Inflammatory macrophage treated with lipopolysaccharide for 4 hours (primary cell): ENCODE measurements around the gene ITPK1.

ENCODE experiments used
- DNase-seq: peaks from one replicate; pipeline ENCODE4 v3.0.0-alpha.2; 2020

The ITPK1 gene

GRCh38 chr14:92930737-92931602, 184.8 kb downstream of the ITPK1 start:
- DNase-seq, result no peak

- DNase-seq, result no peak
Measured at GRCh38 chr14:92929689-92930608, 185.8 kb downstream of the ITPK1 start.

- DNase-seq, result no peak
Measured at GRCh38 chr14:92928961-92929688, 186.6 kb downstream of the ITPK1 start.

- DNase-seq, result no peak
Measured at GRCh38 chr14:92928258-92928629, 187.5 kb downstream of the ITPK1 start.

- no peak for DNase-seq
Measured at GRCh38 chr14:92927349-92928257, 188.1 kb downstream of the ITPK1 start.

GRCh38 chr14:92926931-92927330, 188.8 kb downstream of the ITPK1 start:
- no peak for DNase-seq

- no peak for DNase-seq
Measured at GRCh38 chr14:92926180-92926845, 189.4 kb downstream of the ITPK1 start.

- no peak for DNase-seq
Measured at GRCh38 chr14:92925446-92925845, 190.3 kb downstream of the ITPK1 start.

GRCh38 chr14:92924247-92924646, 191.5 kb downstream of the ITPK1 start:
- no peak for DNase-seq

- DNase-seq, result no peak
Measured at GRCh38 chr14:92923744-92924103, 192.0 kb downstream of the ITPK1 start.

- peak; percentile 40 for DNase-seq
Measured at GRCh38 chr14:92922883-92923743, 192.6 kb downstream of the ITPK1 start, which contains the start of gene CHGA. CHGA (plus strand) TSS chr14:92923150; CDS start chr14:92923360, 210 bp downstream.

- no peak for DNase-seq
Measured at GRCh38 chr14:92922155-92922735, 193.5 kb downstream of the ITPK1 start.

- no peak for DNase-seq
Measured at GRCh38 chr14:92920001-92920400, 195.7 kb downstream of the ITPK1 start.

- DNase-seq, result no peak
Measured at GRCh38 chr14:92917956-92918355, 197.8 kb downstream of the ITPK1 start.

- DNase-seq, result no peak
Measured at GRCh38 chr14:92917041-92917940, 198.4 kb downstream of the ITPK1 start.

GRCh38 chr14:92916201-92916600, 199.5 kb downstream of the ITPK1 start:
- no peak for DNase-seq

- DNase-seq, result peak; percentile 23
Measured at GRCh38 chr14:92914087-92914656, 201.6 kb downstream of the ITPK1 start.

GRCh38 chr14:92907316-92907911, 208.3 kb downstream of the ITPK1 start:
- DNase-seq, result no peak
